Stimulated activated CD4-positive, alpha-beta T cell treated with anti-CD3 and anti-CD28 coated beads, Interleukin-12 subunit alpha, Interleukin-12 subunit beta, amount 100 ng/mL, for 4 hours (primary cell): ENCODE data around the gene KCNE5.
"Not testable (repeated sequence)": the region's sequence is repeated elsewhere in the genome, so short reads cannot be mapped to it uniquely, and the experiment has no call there.

Experiments
- DNase-seq: peaks from one replicate; pipeline ENCODE4 v3.0.0-alpha.2; 2020

The KCNE5 gene, protein sequence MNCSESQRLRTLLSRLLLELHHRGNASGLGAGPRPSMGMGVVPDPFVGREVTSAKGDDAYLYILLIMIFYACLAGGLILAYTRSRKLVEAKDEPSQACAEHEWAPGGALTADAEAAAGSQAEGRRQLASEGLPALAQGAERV

DNA sequence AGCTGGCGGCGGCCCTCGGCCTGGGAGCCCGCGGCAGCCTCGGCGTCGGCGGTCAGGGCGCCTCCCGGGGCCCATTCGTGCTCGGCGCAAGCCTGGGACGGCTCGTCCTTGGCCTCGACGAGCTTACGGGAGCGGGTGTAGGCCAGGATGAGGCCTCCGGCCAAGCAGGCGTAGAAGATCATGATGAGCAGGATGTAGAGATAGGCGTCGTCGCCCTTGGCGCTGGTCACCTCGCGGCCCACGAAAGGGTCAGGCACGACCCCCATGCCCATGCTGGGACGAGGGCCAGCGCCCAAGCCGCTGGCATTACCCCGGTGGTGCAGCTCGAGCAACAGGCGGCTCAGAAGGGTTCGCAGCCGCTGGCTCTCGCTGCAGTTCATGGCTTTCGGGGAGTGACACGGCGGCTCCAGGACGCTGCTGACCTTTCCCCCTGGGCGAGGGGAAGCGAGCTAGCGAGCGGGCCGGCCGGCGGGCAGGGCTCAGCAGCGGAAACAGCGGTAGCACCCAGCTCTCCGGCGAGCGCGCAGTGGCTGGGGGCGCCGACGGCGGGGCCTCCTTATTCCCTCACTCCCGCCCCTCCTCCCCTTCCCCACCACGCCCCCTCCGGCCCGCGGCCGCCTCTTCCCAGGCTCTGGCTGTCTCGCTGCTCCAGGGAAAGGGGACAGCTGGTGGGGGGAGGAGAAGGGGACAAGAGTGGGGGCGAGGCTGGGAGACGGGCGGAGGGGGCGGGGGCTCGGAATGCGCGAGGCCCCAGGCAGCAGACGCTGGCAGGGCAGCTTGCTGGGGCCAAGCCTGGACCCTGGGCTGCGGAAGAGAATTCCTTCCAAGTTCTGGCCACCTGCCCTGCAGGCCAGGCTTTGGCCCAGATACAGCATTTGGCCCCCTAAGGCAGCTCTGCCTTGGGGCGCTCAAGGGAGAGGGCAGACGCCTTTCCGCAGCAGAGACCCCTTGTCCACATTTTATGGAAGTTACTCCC lies at the start of gene KCNE5:
Gene KCNE5, minus strand, starts transcription at position 532 of the 976 bp plus-strand sequence. Its CDS starts 152 bp downstream, at position 380.
- no peak for DNase-seq

- no peak for DNase-seq
Measured at GRCh38 chrX:109672239-109672638, 47.3 kb upstream of the KCNE5 start.

DNA sequence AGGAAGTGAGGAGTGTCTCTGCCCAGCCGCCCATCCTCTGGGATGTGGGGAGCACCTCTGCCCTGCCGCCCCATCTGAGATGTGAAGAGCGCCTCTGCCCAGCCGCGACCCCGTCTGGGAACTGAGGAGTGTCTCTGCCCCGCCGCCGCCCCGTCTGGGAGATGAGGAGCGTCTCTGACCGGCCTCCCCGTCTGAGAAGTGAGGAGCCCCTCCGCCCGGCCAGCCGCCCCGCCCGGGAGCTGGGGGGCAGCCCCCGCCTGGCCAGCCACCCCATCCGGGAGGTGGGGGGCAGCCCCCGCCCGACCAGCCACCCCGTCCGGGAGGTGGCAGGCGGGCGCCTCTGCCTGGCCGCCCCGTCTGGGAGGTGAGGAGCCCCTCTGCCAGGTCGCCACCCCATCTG lies 46.2 kb upstream of the KCNE5 start:
- not testable (repeated sequence) for DNase-seq

GRCh38 chrX:109667986-109668385 lies 43.0 kb upstream of the KCNE5 start:
- no peak for DNase-seq

GRCh38 chrX:109660435-109661143 lies 35.6 kb upstream of the KCNE5 start:
- DNase-seq = no peak

- DNase-seq = no peak
Measured at GRCh38 chrX:109658391-109658790, 33.4 kb upstream of the KCNE5 start.

DNA sequence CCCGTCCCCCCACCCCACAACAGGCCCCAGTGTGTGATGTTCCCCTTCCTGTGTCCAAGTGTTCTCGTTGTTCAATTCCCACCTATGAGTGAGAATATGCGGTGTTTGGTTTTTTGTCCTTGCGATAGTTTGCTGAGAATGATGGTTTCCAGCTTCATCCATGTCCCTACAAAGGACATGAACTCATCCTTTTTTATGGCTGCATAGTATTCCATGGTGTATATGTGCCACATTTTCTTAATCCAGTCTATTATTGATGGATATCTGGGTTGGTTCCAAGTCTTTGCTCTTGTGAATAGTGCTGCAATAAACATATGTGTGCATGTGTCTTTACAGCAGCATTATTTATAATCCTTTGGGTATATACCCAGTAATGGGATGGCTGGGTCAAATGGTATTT lies 32.4 kb upstream of the KCNE5 start:
- not testable (repeated sequence) for DNase-seq

GRCh38 chrX:109656774-109657173 lies 31.8 kb upstream of the KCNE5 start:
- DNase-seq = no peak

- DNase-seq = no peak
Measured at GRCh38 chrX:109655502-109656201, 30.7 kb upstream of the KCNE5 start.

GRCh38 chrX:109654516-109655109 lies 29.6 kb upstream of the KCNE5 start:
- no peak for DNase-seq

DNA sequence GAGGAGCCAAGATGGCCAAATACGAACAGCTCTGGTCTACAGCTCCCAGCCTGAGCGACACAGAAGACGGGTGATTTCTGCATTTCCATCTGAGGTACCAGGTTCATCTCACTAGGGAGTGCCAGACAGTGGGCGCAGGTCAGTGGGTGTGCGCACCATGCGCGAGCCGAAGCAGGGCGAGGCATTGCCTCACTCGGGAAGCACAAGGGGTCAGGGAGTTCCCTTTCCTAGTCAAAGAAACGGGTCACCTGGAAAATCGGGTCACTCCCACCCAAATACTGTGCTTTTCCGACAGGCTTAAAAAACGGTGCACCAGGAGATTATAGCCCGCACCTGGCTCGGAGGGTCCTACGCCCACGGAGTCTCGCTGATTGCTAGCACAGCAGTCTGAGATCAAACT lies 19.7 kb upstream of the KCNE5 start:
- DNase-seq = not testable (repeated sequence)

DNA sequence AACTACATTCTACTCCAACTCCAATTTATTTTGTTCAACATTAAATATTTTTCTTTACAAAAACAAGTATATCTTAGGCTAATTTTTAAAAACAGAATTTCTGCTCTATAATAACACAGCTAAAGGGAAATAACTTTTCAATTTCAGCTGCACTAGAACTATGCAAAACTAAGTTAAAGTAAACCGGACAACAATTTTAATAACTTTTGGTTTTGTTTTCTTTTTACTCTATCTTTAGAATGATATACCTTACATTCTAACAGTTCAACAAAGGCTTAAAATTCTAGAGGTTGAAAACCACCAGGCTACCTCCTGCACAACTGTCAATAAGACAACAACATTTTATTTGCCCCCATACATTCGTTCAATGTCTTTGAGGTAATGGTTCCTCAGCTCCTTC lies 18.7 kb upstream of the KCNE5 start:
- no peak for DNase-seq

GRCh38 chrX:109638158-109638557 lies 13.2 kb upstream of the KCNE5 start:
- DNase-seq = no peak

DNA sequence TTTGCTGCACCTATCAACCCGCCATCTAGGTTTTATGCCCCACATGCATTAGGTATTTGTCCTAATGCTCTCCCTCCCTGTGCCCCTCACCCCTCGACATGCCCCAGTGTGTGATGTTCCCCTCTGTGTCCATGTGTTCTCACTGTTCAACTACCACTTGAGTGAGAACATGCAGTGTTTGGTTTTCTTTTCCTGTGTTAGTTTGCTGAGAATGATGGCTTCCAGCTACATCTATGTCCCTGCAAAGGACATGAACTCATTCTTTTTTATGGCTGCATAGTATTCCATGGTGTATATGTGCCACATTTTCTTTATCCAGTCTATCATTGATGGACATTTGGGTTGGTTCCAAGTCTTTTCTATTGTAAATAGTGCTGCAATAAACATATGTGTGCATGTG lies 12.5 kb upstream of the KCNE5 start:
- not testable (repeated sequence) for DNase-seq

- DNase-seq = no peak
Measured at GRCh38 chrX:109635146-109635545, 10.2 kb upstream of the KCNE5 start.

DNA sequence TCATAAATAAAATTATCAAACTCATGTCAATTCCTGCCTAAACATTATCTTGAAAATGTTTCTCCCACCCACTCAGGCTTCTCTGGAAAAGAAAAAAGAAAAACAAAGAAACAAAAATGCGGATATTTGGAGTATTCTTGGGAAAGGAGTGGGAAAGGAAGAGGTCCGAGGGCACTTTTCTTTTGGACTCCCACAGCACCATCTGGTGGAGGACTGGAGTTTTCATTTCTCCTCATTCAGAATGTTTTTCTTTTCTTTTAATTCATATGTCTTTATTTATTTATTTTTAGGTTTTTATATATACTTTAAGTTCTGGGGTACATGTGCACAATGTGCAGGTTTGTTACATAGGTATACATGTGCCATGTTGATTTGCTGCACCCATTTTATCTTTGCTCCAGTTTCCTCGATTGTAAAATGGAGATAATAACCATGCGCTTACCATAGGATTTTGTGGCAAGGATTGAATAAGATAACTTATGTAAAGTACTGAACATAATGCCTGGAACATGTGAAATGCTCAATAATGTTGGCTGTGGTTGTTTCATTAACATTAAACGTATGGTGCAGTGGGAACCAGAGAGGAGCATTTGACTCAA lies 8.0 kb upstream of the KCNE5 start:
- no peak for DNase-seq

DNA sequence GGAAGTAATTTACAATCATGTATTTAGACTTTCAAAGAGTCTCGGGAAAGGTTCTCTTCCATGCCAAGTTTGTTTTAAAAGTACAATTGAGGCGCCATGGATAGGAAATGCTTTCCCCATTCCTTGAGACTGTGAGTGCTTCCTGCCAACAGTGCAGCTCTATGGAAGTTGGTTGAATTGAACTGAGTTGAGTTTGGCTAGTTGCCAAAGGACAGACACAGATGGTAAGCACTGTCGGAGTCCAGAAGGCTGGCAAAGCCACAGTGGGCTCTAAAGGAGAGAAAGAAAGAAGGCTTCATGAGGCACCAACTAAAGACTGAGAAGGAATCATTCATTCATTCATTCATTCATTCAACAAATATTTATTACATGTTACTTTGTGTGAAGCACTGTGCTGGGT lies 4.3 kb upstream of the KCNE5 start:
- no peak for DNase-seq

GRCh38 chrX:109626637-109627036 lies 1.7 kb upstream of the KCNE5 start:
- no peak for DNase-seq

DNA sequence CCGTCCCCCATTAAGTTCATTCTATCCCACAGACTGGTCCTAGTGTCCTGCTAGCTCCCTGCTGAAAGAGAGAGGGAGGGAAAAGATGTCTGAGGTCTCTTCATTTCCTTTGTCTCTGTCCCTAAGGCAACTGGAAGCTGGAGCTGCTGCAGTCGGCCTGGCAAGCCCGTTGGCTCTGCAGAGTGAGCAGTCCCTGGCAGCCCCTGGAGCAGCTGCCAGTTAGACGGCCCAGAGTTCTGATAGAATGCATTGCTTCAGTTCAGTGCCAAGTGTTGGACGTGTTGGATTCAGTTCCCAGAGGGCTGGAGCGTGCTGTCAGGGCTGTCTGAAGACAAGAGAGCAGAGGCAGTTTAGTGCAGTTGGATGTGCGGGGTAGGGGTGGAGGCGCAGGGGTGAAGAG lies 975 bp downstream of the KCNE5 start:
- DNase-seq = no peak

GRCh38 chrX:109622270-109622669 lies 2.7 kb downstream of the KCNE5 start:
- no peak for DNase-seq

GRCh38 chrX:109619771-109620170 lies 5.2 kb downstream of the KCNE5 start:
- DNase-seq = no peak

- no peak for DNase-seq
Measured at GRCh38 chrX:109614951-109615350, 10.0 kb downstream of the KCNE5 start.
